SU-DHL-6 (cell line): Measurements from ENCODE around the gene THOP1.

Experiments used
- EZH2phosphoT487 ChIP-seq: fragments of 200-600 bp; sonication (generic), shearing (Covaris generic); conservative IDR thresholded peaks from 2 replicates; pipeline ENCODE4 v1.6.1; 2018; ENCODE audit warnings: mild to moderate bottlenecking, antibody characterized with exemption, low read length, moderate library complexity, mixed read lengths
- TF ChIP-seq, protein P1 (sequence below): fragments of 200-600 bp; sonication (generic); IDR thresholded peaks from one replicate; pipeline ENCODE4 v1.5.1; 2017; ENCODE audit warnings: antibody characterized with exemption, mild to moderate bottlenecking, low read length, moderate library complexity; ENCODE audit not compliant: insufficient read depth, poor library complexity, severe bottlenecking

- TF ChIP-seq, protein P1, sequence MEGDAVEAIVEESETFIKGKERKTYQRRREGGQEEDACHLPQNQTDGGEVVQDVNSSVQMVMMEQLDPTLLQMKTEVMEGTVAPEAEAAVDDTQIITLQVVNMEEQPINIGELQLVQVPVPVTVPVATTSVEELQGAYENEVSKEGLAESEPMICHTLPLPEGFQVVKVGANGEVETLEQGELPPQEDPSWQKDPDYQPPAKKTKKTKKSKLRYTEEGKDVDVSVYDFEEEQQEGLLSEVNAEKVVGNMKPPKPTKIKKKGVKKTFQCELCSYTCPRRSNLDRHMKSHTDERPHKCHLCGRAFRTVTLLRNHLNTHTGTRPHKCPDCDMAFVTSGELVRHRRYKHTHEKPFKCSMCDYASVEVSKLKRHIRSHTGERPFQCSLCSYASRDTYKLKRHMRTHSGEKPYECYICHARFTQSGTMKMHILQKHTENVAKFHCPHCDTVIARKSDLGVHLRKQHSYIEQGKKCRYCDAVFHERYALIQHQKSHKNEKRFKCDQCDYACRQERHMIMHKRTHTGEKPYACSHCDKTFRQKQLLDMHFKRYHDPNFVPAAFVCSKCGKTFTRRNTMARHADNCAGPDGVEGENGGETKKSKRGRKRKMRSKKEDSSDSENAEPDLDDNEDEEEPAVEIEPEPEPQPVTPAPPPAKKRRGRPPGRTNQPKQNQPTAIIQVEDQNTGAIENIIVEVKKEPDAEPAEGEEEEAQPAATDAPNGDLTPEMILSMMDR: no peak
- no peak for TF ChIP-seq EZH2phosphoT487
These were observed 69.5 kb downstream of the THOP1 start for GRCh38 chr19:2854849-2855248.
